Measurements from ENCODE around the gene CHN2.

The CHN2 gene

DNA sequence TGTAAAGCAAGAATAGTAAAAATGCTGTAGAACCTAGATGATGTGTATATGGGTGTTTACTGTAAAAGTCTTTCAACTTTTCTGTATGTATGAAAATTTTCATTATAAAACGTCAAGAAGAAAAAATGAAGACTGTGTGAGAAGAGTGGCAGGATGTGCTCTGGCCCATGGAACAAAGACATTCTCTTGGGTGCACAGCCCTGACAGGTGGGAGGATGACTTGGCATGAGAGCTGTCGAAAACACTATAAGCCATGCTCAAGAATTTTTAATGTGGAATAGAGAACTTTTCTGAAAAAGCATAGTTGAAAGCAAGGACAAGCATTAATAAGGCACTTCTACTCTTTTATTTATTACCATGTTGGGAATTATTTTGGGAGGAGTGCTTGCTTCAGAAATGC lies 185.0 kb downstream of the CHN2 start:
- H3K4me3 ChIP-seq (ENCODE audit: low read depth, low read length), result no peak overlapping the region
- TF ChIP-seq, protein P1, sequence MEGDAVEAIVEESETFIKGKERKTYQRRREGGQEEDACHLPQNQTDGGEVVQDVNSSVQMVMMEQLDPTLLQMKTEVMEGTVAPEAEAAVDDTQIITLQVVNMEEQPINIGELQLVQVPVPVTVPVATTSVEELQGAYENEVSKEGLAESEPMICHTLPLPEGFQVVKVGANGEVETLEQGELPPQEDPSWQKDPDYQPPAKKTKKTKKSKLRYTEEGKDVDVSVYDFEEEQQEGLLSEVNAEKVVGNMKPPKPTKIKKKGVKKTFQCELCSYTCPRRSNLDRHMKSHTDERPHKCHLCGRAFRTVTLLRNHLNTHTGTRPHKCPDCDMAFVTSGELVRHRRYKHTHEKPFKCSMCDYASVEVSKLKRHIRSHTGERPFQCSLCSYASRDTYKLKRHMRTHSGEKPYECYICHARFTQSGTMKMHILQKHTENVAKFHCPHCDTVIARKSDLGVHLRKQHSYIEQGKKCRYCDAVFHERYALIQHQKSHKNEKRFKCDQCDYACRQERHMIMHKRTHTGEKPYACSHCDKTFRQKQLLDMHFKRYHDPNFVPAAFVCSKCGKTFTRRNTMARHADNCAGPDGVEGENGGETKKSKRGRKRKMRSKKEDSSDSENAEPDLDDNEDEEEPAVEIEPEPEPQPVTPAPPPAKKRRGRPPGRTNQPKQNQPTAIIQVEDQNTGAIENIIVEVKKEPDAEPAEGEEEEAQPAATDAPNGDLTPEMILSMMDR (IDR thresholded peaks at IDR 0.05; ENCODE audit: low read depth, low read length), result no peak

DNA sequence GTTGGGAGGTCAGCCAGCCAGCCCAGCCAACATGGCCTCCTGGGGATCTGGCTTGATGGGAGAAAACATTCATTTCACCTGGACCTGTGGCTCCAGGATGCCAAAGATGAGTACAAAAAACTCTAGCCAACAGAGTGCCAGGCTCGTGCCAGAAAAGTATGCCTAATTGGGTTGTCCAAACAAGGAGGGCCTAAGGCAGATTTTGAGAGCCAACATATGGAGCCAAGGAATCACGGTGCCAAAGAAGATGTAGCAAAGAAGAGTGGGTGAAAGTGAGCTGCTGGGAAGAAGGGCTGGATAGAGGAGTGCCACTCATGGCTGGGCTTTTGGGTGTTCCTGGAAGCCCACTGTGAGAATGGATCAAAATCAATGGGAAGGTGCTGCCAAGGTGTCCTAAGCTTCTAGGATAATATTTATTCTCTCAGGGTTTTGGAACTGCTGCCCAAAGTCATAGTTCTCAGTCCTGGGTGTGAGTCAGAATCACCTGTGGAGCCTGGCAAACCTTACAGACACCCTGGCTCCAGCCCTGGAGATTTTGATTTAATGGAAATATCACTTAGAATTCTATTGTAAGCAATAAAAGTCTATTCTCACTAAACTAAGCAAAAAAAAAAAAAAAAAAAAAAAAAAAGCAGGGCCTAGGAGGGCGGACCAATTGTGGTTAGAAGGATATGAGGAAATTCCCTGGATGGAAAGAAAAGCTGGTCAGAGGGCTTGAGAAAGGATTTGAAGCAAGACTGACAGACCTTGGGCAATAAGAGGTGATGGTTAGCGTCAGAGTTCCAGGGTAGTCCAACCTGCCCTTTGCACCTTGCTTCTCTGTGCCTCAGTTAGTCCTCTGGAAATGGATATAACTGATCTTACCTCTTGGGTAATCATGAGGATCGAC lies 186.9 kb downstream of the CHN2 start:
- no peak for DNase-seq

More for the DNA sequence above, 185.0 kb downstream of the CHN2 start:
- Histone ChIP-seq H3K27ac (no peak overlapping the region), H3K27me3 (ENCODE audit: insufficient read depth, low read depth, severe bottlenecking) (no peaks in the 10 kb centered on the region), H3K9me3 (ENCODE audit: severe bottlenecking) (no peaks in the 10 kb centered on the region), H3K36me3 (no peaks in the 10 kb centered on the region)
- no peak for DNase-seq

GRCh38 chr7:29384277-29384676 lies 189.7 kb downstream of the CHN2 start:
- DNase-seq, result no peak
- H3K9me3 ChIP-seq (ENCODE audit: severe bottlenecking), result no peaks in the 10 kb centered on the region
- no peak overlapping the region for H3K27ac ChIP-seq
- TF ChIP-seq, protein P1 (IDR thresholded peaks at IDR 0.05; ENCODE audit: low read depth, low read length), result no peak
- H3K4me3 ChIP-seq (ENCODE audit: low read depth, low read length), result no peak overlapping the region
- no peaks in the 10 kb centered on the region for H3K36me3 ChIP-seq
- H3K27me3 ChIP-seq (ENCODE audit: insufficient read depth, low read depth, severe bottlenecking), result no peaks in the 10 kb centered on the region

More for the DNA sequence above, 186.9 kb downstream of the CHN2 start:
- Histone ChIP-seq H3K9me3 (ENCODE audit: severe bottlenecking) (no peaks in the 10 kb centered on the region), H3K27me3 (ENCODE audit: insufficient read depth, low read depth, severe bottlenecking) (no peaks in the 10 kb centered on the region), H3K36me3 (no peaks in the 10 kb centered on the region), H3K27ac (no peak overlapping the region), H3K4me3 (ENCODE audit: low read depth, low read length) (no peak overlapping the region)
- TF ChIP-seq, protein P1 (IDR thresholded peaks at IDR 0.05; ENCODE audit: low read depth, low read length), result no peak

GRCh38 chr7:29385214-29385814 lies 190.7 kb downstream of the CHN2 start:
- no peak for DNase-seq
- TF ChIP-seq, protein P1 (IDR thresholded peaks at IDR 0.05; ENCODE audit: low read depth, low read length), result no peak
- H3K9me3 ChIP-seq (ENCODE audit: severe bottlenecking), result no peaks in the 10 kb centered on the region
- no peak overlapping the region for H3K4me3 ChIP-seq (ENCODE audit: low read depth, low read length)
- no peaks in the 10 kb centered on the region for H3K27me3 ChIP-seq (ENCODE audit: insufficient read depth, low read depth, severe bottlenecking)
- H3K27ac ChIP-seq, result peak overlapping the region; percentile 67
- no peaks in the 10 kb centered on the region for H3K36me3 ChIP-seq

GRCh38 chr7:29386196-29386765 lies 191.7 kb downstream of the CHN2 start:
- Histone ChIP-seq H3K4me3 (ENCODE audit: low read depth, low read length) (peak overlapping the region; percentile 19; the same call in 1 of the 2 replicates), H3K27ac (peak overlapping the region; percentile 67), H3K9me3 (ENCODE audit: severe bottlenecking) (no peaks in the 10 kb centered on the region), H3K27me3 (ENCODE audit: insufficient read depth, low read depth, severe bottlenecking) (no peaks in the 10 kb centered on the region), H3K36me3 (no peaks in the 10 kb centered on the region)
- TF ChIP-seq, protein P1 (IDR thresholded peaks at IDR 0.05; ENCODE audit: low read depth, low read length), result no peak
- DNase-seq, result peak; percentile 23

All from WERI-Rb-1 (cell line).